ENCODE data around the gene MPIG6B.

DNA sequence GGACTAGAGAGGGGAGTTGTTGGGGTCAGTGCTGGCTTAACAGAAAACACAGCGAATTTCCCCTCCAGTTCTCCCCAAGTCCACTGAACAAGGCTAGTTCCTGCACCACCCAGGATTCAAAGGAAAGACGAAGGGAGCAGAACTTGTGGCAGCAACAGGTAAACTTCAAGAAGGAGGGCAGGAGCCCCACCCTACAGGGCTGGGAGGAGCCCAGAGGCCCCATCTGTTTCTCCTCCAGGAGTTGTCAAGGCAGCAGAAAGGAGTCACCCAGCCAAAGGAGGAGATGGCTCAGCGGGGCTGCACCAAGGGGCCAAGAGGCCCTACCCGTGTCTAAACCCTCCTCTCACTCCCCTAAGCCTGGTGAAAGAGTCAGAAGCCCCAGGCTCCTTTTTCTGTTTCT lies 41.0 kb downstream of the MPIG6B start:
- TF ChIP-seq POLR2AphosphoS5 (IDR thresholded peaks at IDR 0.05; ENCODE audit: low read depth, low read length) (no peak), POLR2A (IDR thresholded peaks at IDR 0.05; ENCODE audit: low read depth, low read length) (no peak)
